PC-3 (cell line): ENCODE results near the gene SERGEF.

Experiments
- CTCF ChIP-seq: fragments of 300-600 bp; sonication (generic); conservative IDR thresholded peaks from 2 replicates; pipeline ENCODE4 v1.5.1; 2017; ENCODE audit warnings: antibody characterized with exemption, low read depth, mild to moderate bottlenecking, low read length
- EZH2 ChIP-seq: fragments of 300-600 bp; sonication (generic); IDR thresholded peaks from one replicate; pipeline ENCODE4 v1.6.1; 2017; ENCODE audit warnings: antibody characterized with exemption, mild to moderate bottlenecking, low read length; ENCODE audit not compliant: unreplicated experiment
- EZH2phosphoT487 ChIP-seq: fragments of 300-600 bp; sonication (generic); IDR thresholded peaks from 2 replicates; pipeline ENCODE4 v1.6.1; 2018; ENCODE audit warnings: mild to moderate bottlenecking, antibody characterized with exemption, low read length, borderline replicate concordance

- TF ChIP-seq EZH2: no peak
- no peak for TF ChIP-seq CTCF
- no peak for TF ChIP-seq EZH2phosphoT487
Observed at GRCh38 chr11:18013790-18014507, 1.1 kb upstream of the SERGEF start.
